ENCODE results near the gene NRIP2.

DNA sequence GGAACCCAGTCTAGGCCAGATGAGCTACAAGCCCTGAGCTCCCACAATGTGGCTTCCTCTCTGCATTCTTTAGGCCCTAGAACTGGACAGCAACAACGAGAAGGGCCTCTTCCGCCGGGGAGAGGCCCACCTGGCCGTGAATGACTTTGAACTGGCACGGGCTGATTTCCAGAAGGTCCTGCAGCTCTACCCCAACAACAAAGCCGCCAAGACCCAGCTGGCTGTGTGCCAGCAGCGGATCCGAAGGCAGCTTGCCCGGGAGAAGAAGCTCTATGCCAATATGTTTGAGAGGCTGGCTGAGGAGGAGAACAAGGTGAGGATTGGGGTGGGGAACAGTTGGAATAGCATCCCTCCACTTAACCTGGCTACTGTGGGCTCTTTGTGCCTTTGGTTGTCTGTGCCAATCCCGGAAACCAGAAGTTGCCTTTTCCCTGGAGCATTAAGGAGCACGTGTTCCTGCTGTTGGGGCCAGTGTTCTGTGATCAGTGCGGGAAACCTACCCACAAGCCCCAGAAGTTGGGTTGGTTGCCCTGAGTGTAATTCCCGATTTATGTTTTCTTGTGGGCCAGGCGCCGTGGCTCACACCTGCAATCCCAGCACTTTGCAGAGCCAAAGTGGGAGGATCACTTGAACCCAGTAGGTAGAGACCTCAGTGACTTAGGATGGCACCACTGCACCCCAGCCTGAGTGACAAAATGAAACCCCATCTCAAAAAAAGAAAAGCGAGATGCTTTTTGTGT is 33.6 kb downstream of the NRIP2 start:
- TF ChIP-seq, protein P1, sequence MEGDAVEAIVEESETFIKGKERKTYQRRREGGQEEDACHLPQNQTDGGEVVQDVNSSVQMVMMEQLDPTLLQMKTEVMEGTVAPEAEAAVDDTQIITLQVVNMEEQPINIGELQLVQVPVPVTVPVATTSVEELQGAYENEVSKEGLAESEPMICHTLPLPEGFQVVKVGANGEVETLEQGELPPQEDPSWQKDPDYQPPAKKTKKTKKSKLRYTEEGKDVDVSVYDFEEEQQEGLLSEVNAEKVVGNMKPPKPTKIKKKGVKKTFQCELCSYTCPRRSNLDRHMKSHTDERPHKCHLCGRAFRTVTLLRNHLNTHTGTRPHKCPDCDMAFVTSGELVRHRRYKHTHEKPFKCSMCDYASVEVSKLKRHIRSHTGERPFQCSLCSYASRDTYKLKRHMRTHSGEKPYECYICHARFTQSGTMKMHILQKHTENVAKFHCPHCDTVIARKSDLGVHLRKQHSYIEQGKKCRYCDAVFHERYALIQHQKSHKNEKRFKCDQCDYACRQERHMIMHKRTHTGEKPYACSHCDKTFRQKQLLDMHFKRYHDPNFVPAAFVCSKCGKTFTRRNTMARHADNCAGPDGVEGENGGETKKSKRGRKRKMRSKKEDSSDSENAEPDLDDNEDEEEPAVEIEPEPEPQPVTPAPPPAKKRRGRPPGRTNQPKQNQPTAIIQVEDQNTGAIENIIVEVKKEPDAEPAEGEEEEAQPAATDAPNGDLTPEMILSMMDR (IDR thresholded peaks at IDR 0.05; ENCODE audit: poor library complexity) = no peak
- TF ChIP-seq EZH2phosphoT487 (IDR thresholded peaks at IDR 0.05; ENCODE audit: low read depth, severe bottlenecking, unreplicated experiment) = no peak
- TF ChIP-seq EZH2 (IDR thresholded peaks at IDR 0.05; ENCODE audit: borderline replicate concordance) = no peak
